GM21515 (cell line): ENCODE results near the gene GPR148.

ENCODE experiments used
- ATAC-seq: cut with Tn5 transposase; IDR thresholded peaks from one replicate; pipeline ENCODE4 v1.9.1; 2021; ENCODE audit not compliant: unreplicated experiment

GPR148 gene

GRCh38 chr2:130749078-130749477 lies 20.2 kb downstream of the GPR148 start:
- ATAC-seq, result no peak

DNA sequence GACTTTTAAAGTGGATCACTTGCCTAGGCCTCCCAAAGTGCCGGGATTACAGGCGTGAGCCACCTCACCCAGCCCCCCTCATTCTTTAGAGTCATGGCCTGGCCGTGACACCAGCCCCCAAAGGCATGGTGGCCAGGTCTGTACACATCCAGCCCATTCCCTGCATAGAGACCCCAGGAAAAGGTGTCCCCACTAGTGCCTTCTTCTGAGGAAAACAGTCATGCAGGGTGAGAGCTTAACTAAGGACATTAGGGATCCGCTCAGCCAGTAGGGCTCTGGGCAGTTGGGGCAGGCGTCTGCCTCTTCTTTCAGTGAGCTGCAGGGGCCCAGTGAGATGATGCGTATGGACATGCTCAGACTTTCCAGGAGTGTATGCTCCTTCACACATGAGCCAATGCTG lies 20.8 kb downstream of the GPR148 start:
- no peak for ATAC-seq

DNA sequence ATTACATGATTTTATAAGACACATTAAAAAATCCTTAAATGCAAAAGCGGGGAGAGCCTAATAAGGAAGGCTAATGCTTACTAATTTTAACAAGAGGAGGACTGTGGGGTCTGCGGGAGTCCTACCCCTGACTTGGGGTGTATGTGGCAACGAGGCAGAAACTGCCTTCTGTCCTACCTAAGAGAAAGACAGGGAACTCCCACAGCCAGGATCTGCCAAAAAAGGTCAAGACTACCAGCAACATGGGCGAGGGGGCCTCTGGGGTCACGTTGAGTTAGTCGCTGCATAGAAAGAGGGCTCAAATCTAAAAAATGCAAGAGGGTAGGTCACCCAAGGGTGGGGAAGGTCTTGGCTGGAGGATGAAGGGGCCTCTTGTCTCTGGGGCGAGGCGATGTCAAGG lies 25.9 kb downstream of the GPR148 start:
- no peak for ATAC-seq

DNA sequence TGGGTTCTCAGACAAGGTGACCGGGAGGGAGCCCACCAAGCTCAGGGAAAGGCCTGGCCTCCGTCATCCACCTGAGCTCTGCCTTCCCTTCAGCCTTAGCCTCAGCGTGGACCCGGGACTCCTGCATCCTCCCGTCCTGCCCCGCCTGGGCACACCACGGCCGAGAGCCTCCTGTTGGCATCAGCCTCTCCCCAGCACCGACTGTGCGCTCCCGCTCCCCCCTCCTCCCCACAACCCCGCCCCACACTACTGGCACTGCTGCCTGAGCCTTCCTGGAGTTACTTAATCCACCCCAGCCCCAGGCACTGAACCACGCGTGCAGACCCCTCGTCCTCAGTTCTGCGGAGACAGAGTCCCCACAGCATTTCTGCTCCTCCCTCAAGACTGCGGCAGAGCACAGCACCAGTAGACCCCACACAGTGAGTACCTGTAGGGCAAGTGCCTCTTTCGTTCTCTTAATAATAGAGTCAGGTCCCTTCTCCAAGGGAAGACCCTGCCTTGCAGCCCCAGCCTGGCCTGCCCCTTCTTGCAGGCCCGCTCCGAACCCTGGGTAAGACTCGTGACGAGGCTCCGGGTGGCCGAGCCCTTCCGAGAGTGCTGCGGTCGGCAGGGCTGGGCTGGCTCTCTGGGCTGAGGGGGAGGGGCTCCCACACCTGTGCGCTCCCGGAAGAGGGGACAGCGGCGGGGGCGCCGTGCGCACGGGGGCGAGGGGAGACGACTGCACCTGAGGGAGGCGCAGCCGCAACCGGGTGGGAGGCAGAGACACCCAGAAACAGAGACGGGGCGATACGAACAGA lies 26.6 kb downstream of the GPR148 start, which contains the start of gene AMER3:
TSS of gene AMER3 (plus strand) at position 285 of the 797 bp plus-strand sequence. CDS start 6,533 bp downstream, outside the sequence.
- no peak for ATAC-seq

DNA sequence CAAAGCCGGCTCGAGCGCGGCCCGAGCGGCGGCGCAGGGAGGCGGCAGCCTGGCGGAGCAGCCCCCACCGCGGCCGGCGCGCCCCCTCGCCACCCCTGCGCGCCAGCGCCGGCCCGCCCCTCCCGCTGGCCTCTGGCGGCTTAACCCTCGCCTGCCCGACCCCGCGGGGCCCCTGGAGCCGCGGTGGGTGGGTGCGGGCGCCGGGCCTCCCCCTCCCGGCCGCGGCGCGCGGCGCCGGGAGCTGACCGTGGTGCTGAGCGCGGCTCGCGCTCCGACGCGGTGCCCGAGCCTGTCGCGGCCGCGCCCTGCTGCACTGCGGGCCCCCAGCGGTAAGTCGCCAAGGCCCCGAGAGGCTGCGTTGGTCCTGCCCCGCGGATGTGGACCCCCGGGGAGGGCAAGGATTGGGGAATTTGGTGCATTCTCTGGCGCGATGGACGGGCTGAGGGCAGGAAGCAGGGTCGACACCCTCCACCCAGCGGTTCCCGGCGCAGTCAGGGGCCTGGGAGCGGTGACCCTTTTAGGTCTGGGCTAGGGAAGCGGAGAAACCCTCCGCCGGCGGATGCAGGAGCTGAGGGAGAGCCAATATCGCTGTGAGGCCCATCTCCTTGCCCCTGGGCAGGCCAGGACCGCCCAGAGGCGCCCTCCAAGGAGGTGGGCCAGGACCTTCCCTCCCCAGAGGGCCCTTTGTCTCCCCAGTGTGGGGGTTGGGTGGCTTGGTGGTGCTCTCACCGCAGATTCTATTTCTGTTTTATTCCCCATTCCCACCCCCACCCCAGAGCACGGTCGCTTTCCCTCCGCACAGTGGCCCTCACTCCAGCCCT lies 27.4 kb downstream of the GPR148 start:
- no peak for ATAC-seq

DNA sequence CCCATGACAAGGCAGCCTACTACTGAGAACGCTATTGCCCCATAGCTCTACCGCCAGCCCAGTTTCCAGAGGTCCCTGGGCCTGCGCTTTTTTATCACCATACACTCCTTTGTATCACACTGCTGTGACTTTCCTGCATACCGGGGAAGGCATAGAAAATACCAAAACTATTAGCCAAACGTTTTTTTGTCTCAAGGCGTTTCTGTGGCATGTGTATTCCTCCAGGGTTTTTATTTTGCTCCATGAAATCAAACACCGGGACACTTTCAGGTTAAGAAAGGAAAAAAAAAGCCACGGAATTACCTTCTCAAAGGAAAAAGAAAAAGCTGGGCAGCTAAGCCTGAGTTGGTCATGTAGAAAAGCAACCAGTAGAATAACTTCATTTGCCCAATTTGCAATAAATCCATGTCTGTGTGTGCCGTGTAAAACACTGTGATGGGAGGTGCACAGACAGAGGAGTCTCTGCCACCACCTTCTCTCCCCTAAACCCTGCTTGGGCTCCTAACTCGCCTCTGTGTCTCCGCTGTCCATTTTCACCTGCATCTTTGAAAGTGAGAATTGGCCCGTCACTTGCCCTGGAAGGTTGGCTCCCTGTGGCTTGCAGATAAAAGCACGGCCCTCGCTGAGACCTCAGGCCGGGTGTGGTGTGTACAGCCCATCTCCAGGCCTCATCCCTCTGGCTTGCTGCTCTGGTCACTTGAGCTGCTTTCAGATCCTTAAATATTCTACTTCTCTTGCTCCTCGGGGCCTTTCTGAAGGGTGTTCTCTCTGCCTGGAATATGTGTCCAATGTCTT lies 28.2 kb downstream of the GPR148 start:
- no peak for ATAC-seq

DNA sequence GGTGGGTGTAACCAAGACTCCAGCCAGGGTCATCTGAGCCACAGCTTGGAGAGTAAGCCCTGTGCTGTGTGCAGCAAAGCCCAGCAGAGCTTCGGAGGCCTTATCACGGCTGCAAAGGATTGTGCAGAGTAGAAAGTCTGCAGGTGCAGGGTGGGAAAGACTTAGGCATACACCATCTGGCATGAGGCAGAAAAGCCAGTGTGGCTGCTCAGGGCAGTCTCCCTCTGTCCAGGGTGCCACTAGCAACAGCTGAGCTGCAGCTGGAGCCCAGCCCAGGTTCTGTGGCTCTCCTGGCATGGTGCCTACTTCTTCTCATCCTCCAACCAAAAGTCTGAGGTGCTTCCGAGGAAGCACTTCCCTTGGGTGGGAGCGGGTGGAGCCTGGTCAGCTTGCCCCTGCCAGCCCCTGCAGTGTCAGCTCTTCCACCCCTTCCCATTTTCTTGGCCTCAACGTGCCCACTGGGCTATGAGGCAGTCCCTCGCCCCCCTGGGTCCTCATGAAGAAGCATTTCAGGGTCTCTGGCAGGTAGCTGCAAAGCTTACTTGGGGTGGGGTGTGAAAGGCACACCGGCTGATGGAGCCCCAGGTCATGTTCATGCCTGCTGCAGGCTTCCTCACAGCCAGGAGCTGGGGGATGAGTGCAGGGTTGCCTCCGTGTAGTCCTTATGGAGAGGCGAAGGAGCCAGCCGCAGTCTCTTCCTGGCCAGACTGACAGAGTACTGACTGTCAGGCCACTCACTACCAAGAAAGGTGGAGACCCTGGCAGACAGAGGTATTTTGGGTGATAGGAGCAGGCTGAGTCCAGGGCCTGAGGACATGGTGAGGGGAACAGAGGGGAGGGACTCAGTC lies 31.3 kb downstream of the GPR148 start:
- ATAC-seq, result no peak

DNA sequence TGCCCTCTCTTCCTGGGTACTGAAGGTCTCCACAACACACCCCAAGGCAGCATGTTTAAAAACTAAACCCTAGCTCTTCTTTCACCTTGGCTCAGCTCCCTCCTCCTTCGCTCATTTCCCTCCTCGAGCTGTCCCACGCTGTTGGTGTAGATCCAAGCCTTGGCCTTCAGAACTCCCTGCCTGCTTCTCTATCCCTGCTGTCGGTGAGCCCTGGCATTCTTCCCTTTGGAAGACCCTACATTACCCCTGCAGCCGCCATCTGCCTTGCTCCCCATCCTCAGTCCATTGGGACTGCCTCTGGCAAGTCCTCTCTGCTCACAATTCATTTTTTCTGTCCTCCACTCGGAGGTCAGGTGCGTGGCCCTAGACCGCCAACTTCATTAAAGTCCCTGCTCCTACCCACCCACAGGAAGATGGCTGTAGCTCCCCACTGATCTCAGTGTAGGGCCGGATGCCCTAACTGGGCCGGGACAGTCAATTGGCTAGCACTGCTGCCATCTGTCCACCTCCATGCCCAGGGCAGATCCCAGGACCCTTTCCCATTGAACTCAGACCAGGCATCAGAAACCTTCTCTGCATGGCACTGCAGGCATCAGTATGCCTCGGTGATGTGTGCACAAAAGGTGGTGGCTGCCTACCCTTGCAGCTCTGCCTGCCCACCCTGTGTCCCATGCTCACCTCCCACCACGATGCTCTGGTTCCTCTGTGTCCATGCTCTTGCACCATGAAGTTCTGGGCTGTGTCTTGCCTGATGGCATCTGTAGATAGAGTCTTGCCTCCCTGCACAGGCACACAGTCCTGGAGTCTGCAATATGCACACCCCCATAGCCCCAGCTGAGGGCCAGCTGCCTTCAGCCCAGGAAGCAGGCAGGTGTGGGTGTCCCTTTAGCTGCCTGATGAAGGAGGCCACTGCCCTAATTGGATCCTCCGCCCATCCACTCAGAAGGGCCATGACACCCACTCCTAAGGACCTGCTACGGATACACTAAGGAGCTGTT lies 32.2 kb downstream of the GPR148 start:
- no peak for ATAC-seq

GRCh38 chr2:130762031-130762909 lies 33.4 kb downstream of the GPR148 start:
- no peak for ATAC-seq

- ATAC-seq, result no peak
These were observed 34.1 kb downstream of the GPR148 start for GRCh38 chr2:130762910-130763385.

GRCh38 chr2:130763405-130763804 lies 34.5 kb downstream of the GPR148 start:
- ATAC-seq, result no peak

GRCh38 chr2:130764035-130764820 lies 35.4 kb downstream of the GPR148 start:
- no peak for ATAC-seq

DNA sequence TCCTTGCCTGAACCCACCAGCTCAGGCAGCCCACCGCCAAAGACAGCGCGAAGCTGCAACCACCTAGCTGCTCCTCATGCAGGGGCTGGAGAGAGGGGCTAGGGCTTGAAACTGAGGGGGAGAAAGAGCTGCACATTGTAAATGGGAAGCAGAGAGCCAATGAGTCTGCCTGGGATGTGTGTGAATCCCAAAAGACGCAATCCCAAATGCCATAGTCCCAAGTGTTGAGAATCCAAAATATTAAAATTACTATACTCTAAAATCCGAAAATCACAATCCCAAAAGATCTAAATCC lies 35.9 kb downstream of the GPR148 start:
- no peak for ATAC-seq

DNA sequence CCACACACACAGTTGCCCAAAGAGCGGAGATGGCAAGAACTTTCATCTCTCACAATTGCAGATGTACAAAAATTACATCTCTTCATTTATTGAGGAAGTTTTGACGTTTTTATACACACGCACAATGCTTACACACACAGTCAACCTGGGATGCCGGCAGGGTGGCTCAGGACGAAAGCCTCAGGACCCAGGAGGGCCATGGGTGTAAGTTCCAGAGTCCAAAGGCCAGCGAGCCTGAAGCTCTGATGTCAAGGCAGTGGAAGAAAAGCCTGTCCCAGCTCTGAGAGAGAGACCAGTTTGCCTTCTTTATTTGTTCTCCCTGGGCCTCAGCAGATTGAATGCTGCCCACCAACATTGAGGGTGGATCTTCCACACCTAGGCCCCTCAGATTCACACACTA lies 36.6 kb downstream of the GPR148 start:
- no peak for ATAC-seq

GRCh38 chr2:130766037-130766436 lies 37.2 kb downstream of the GPR148 start:
- ATAC-seq, result no peak

GRCh38 chr2:130766711-130767407 lies 38.0 kb downstream of the GPR148 start:
- ATAC-seq, result no peak

- ATAC-seq, result no peak
These were observed 38.5 kb downstream of the GPR148 start for GRCh38 chr2:130767408-130767775.
